BLaER1 treated with 17β-estradiol and CSF1 and Interleukin-3, amounts not matched to agents 10 nM and 100 nM (cell line): ENCODE data around the gene CUL4A.
A peak's percentile ranks its signal among the peaks of the same experiment; 100 is the strongest.
"Not testable (repeated sequence)": the region's sequence is repeated elsewhere in the genome, so short reads cannot be mapped to it uniquely, and the experiment has no call there.

Experiments used
- H3K27ac ChIP-seq, 11 experiments: shearing (Covaris generic); formaldehyde crosslinking; 2 replicates each; pipeline ENCODE4 v1.8.1; 2022
- H3K27me3 ChIP-seq, 11 experiments: shearing (Covaris generic); formaldehyde crosslinking; 2 replicates each; pipeline ENCODE4 v1.8.1; 2022
- H3K36me3 ChIP-seq, 11 experiments: shearing (Covaris generic); formaldehyde crosslinking; 2 replicates each; pipeline ENCODE4 v1.8.1; 2022
- H3K4me1 ChIP-seq, 10 experiments: shearing (Covaris generic); formaldehyde crosslinking; 2 replicates each; pipeline ENCODE4 v1.8.1; 2022
- H3K4me2 ChIP-seq, 11 experiments: shearing (Covaris generic); formaldehyde crosslinking; 2 replicates each; pipeline ENCODE4 v1.8.1; 2022
- H3K4me3 ChIP-seq, 10 experiments: shearing (Covaris generic); formaldehyde crosslinking; 2 replicates each; pipeline ENCODE4 v1.8.1; 2022
- H3K9ac ChIP-seq, 11 experiments: shearing (Covaris generic); formaldehyde crosslinking; 2 replicates each; pipeline ENCODE4 v1.8.1; 2022
- H3K9me3 ChIP-seq, 11 experiments: shearing (Covaris generic); formaldehyde crosslinking; replicated peaks in 1 of 11; 2 replicates each; pipeline ENCODE4 v1.8.1; 2022
- H4K20me1 ChIP-seq, 11 experiments: shearing (Covaris generic); formaldehyde crosslinking; 2 replicates each; pipeline ENCODE4 v1.8.1; 2022
- Cebpa-rat ChIP-seq, 11 experiments: shearing (Covaris generic); IDR thresholded peaks; 2 replicates each; pipeline ENCODE4 v1.8.1; 2022

The CUL4A gene

DNA sequence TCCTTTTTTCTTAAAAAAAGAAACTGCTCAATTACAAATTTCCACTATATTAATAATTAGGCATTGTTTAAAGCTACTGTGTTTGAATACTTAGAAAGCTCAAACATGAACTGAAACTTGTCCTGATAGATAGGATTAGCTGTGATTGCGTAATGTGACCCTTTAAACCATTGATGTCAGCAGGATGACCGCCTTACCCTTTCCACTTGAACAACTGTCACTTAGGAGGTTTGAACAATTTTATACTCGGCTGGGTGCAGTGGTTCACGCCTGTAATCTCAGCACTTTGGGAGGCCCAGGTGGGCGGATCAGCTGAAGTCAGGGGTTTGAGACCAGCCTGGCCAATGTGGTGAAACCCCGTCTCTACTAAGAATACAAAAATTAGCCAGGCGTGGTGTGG, 90.5 kb downstream of the CUL4A start:
- peak; percentile 64 to 97 (median 86); a peak in 21 of 22 replicates for TF ChIP-seq Cebpa-rat (IDR thresholded peaks at IDR 0.05)
- Histone ChIP-seq H4K20me1 (peaks cover 64 to 78% (median 70%) of the 10 kb centered on the region in 11 experiments), H3K4me1 (peaks cover 27 to 67% (median 44%) of the 10 kb centered on the region in 10 experiments), H3K36me3 (peaks cover 9 to 44% (median 26%) of the 10 kb centered on the region in 11 experiments; a peak in 21 of 22 replicates), H3K9ac (peak overlapping the region in 5 of 11 experiments; percentile 30 to 54 (median 31); a peak in 7 of 22 replicates), H3K27me3 (no peaks in the 10 kb centered on the region; a peak in 1 of 22 replicates), H3K27ac (peak overlapping the region in 3 of 11 experiments; percentile 18 to 31 (median 31); a peak in 3 of 22 replicates), H3K4me3 (peak overlapping the region in 3 of 10 experiments; percentile 23 to 86 (median 44); a peak in 7 of 20 replicates), H3K4me2 (peak overlapping the region in 10 of 11 experiments; percentile 38 to 98 (median 92); a peak in 20 of 22 replicates), H3K9me3 (peaks cover 0 to 4% (median 0%) of the 10 kb centered on the region in 11 experiments; a peak in 1 of 22 replicates)

DNA sequence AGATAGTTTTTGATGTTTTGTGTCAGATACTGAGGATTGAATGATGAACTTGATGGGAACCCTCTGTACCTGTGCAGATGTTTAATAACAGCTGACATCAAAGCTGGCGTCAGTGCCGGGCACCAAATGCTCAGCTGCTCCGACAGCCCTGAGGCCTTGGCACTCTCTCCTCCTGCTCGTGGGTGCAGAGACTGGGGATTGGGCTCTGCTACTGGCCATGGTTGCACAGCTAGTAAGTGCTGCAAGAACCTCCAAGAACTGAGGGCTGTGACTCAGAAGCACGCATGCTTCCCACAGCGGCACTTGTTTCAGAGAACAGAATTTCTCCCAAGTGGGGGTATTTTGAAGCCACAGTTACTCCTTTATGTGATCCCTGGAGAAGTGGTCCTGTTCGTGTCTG, 93.6 kb downstream of the CUL4A start:
- H4K20me1 ChIP-seq, result peaks cover 88 to 100% (median 97%) of the 10 kb centered on the region in 11 experiments

DNA sequence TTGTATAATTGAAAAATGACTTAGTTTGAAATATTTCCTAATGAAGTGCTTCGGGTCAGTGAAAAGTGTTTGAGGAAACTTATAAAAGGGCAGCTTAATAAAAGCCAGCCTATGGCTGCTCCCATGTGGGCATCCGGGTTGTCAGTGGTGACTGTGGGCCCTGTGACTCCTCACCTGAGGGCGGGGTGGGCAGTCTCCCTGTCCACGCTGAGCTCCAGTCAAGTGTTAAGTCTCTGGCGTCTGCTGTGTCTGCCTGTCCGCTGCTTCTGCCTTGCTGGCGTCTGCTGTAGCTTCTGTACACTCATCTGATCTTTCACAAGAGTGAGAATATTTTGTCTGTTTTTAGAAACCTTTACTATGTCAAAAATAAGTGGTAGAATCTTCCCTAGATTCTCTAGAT, 94.7 kb downstream of the CUL4A start:
- no peaks in the 10 kb centered on the region for H3K27me3 ChIP-seq
- H3K27ac ChIP-seq, result peak overlapping the region in 1 of 11 experiments; percentile 13; a peak in 1 of 22 replicates
- H3K4me3 ChIP-seq, result no peak overlapping the region
- H4K20me1 ChIP-seq, result peaks cover 86 to 100% (median 100%) of the 10 kb centered on the region in 11 experiments
- H3K9me3 ChIP-seq, result no peaks in the 10 kb centered on the region
- H3K9ac ChIP-seq, result peak overlapping the region in 3 of 11 experiments; percentile 13 to 64 (median 41); a peak in 2 of 22 replicates
- peaks cover 4 to 63% (median 20%) of the 10 kb centered on the region in 10 experiments; a peak in 19 of 20 replicates for H3K4me1 ChIP-seq
- peaks cover 36 to 81% (median 56%) of the 10 kb centered on the region in 11 experiments; a peak in 21 of 22 replicates for H3K36me3 ChIP-seq
- TF ChIP-seq Cebpa-rat (IDR thresholded peaks at IDR 0.05), result no peak
- H3K4me2 ChIP-seq, result peak overlapping the region in 1 of 11 experiments; percentile 31; a peak in 1 of 22 replicates

More for the DNA sequence above, 93.6 kb downstream of the CUL4A start:
- Histone ChIP-seq H3K27ac (no peak overlapping the region), H3K4me2 (peak overlapping the region in 1 of 11 experiments; percentile 48; a peak in 1 of 22 replicates), H3K9ac (peak overlapping the region in 5 of 11 experiments; percentile 3 to 41 (median 15); a peak in 2 of 22 replicates), H3K27me3 (no peaks in the 10 kb centered on the region), H3K9me3 (no peaks in the 10 kb centered on the region), H3K36me3 (peaks cover 29 to 75% (median 45%) of the 10 kb centered on the region in 11 experiments; a peak in 21 of 22 replicates), H3K4me1 (peaks cover 14 to 70% (median 31%) of the 10 kb centered on the region in 10 experiments), H3K4me3 (no peak overlapping the region)
- no peak for TF ChIP-seq Cebpa-rat (IDR thresholded peaks at IDR 0.05)

DNA sequence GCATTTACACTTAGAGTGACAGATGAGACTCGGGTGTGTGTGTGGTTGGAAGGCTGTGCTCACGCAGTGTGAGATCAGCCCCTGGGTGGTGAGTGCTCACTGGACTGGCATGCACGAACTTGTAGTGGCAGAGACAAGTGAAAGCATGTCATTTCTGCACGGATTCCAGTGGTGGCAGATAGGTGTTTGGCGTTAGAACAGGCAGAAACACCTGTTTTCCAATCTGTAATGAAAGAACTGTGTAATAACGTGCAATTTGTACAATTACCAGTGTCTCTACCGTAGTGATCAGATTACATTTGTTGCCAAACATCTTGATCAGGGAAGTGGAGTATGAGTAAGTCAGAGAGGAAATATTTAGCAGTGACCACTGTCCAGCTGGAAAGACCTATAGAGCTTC, 95.8 kb downstream of the CUL4A start:
- peaks cover 46 to 90% (median 65%) of the 10 kb centered on the region in 11 experiments for H3K36me3 ChIP-seq
- peaks cover 0 to 52% (median 9%) of the 10 kb centered on the region in 10 experiments; a peak in 18 of 20 replicates for H3K4me1 ChIP-seq
- H3K4me3 ChIP-seq, result no peak overlapping the region
- H3K27ac ChIP-seq, result no peak overlapping the region
- peak overlapping the region in 2 of 11 experiments; percentile 22 to 46; a peak in 2 of 22 replicates for H3K4me2 ChIP-seq
- H4K20me1 ChIP-seq, result peaks cover 80 to 100% (median 98%) of the 10 kb centered on the region in 11 experiments
- no peak for TF ChIP-seq Cebpa-rat (IDR thresholded peaks at IDR 0.05)
- no peaks in the 10 kb centered on the region for H3K9me3 ChIP-seq
- H3K9ac ChIP-seq, result peak overlapping the region in 2 of 11 experiments; percentile 5 to 21; a peak in 2 of 22 replicates
- no peaks in the 10 kb centered on the region for H3K27me3 ChIP-seq

DNA sequence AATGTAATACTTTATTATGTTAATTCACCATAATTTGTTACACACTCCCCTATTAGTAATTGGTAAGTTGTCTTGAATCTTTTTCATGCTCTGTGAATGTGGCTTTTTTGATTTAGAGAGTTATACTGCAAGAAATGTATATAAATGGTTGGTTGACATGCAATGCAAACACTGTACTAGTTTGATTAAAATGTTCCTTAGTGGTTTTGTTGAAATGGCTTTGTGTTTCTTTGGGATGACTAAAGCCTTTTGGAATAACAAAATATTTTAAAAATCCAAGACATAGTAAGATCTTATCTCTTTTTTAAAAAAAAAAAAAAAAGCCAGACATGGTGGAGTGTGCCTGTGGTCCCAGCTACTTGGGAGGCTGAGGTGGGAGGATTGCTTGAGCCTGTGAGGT, 98.1 kb downstream of the CUL4A start:
- H3K4me2 ChIP-seq, result no peak overlapping the region
- peaks cover 0 to 32% (median 0%) of the 10 kb centered on the region in 10 experiments; a peak in 6 of 20 replicates for H3K4me1 ChIP-seq
- H3K4me3 ChIP-seq, result no peak overlapping the region
- H3K9me3 ChIP-seq, result no peaks in the 10 kb centered on the region
- no peaks in the 10 kb centered on the region for H3K27me3 ChIP-seq
- peaks cover 60 to 100% (median 96%) of the 10 kb centered on the region in 11 experiments for H4K20me1 ChIP-seq
- no peak overlapping the region for H3K27ac ChIP-seq
- H3K36me3 ChIP-seq, result peaks cover 60 to 100% (median 82%) of the 10 kb centered on the region in 11 experiments
- no peak for TF ChIP-seq Cebpa-rat (IDR thresholded peaks at IDR 0.05)
- no peak overlapping the region for H3K9ac ChIP-seq

DNA sequence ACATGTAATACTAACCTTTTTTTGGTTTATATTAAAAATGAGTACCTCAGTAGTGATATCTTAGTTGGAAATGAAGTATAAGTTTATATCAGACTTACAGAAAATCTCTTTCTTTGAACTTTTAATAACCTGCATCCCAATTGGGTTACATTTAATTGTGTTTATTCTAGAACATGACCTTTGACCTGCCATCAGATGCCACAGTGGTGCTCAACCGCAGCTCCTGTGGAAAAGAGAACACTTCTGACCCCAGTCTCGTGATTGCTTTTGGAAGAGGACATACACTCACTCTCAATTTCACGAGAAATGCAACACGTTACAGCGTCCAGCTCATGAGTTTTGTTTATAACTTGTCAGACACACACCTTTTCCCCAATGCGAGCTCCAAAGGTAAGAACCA, 100.1 kb downstream of the CUL4A start:
- Histone ChIP-seq H3K27ac (no peak overlapping the region), H3K4me1 (peaks cover 0 to 12% (median 0%) of the 10 kb centered on the region in 10 experiments; a peak in 3 of 20 replicates), H3K9me3 (no peaks in the 10 kb centered on the region), H4K20me1 (peaks cover 50 to 99% (median 95%) of the 10 kb centered on the region in 11 experiments), H3K27me3 (no peaks in the 10 kb centered on the region), H3K36me3 (peaks cover 61 to 98% (median 84%) of the 10 kb centered on the region in 11 experiments), H3K4me2 (no peak overlapping the region), H3K4me3 (no peak overlapping the region), H3K9ac (no peak overlapping the region)
- TF ChIP-seq Cebpa-rat (IDR thresholded peaks at IDR 0.05), result no peak

DNA sequence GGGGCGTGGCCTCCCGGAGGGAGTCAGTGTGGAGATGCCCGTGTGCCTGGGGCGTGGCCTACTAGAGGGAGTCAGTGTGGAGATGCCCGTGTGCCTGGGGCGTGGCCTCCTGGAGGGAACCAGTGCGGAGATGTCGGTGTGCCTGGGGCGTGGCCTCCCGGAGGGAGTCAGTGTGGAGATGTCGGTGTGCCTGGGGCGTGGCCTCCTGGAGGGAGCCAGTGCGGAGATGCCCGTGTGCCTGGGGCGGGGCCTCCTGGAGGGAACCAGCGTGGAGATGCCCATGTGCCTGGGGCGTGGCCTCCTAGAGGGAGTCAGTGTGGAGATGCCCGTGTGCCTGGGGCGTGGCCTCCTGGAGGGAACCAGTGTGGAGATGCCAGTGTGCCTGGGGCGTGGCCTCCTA, 104.7 kb downstream of the CUL4A start:
- not testable (repeated sequence) for H3K27me3 ChIP-seq, H3K9me3 ChIP-seq, H3K9ac ChIP-seq, H3K4me3 ChIP-seq, H3K27ac ChIP-seq, H3K4me1 ChIP-seq, H3K4me2 ChIP-seq
- H4K20me1 ChIP-seq, result peaks cover 44 to 98% (median 95%) of the 10 kb centered on the region in 11 experiments
- peaks cover 68 to 97% (median 83%) of the 10 kb centered on the region in 11 experiments for H3K36me3 ChIP-seq

DNA sequence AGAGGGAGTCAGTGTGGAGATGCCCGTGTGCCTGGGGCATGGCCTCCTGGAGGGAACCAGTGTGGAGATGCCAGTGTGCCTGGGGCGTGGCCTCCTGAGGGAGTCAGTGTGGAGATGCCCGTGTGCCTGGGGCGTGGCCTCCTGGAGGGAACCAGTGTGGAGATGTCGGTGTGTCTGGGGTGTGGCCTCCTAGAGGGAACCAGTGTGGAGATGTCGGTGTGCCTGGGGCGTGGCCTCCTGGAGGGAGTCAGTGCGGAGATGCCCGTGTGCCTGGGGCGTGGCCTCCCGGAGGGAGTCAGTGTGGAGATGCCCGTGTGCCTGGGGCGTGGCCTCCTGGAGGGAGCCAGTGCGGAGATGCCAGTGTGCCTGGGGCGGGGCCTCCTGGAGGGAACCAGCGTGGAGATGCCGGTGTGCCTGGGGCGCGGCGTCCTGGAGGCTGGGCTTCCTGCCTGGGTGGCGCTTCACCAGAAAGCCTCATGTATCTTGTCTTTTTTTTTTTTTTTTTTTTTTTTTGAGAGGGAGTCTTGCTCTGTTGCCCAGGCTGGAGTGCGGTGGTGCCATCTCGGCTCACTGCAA, 105.6 kb downstream of the CUL4A start:
- not testable (repeated sequence) for H3K4me1 ChIP-seq, H3K4me3 ChIP-seq, H3K27ac ChIP-seq, H3K9ac ChIP-seq, H3K27me3 ChIP-seq, H3K9me3 ChIP-seq, H3K4me2 ChIP-seq
- peaks cover 40 to 98% (median 95%) of the 10 kb centered on the region in 11 experiments for H4K20me1 ChIP-seq
- peaks cover 68 to 97% (median 83%) of the 10 kb centered on the region in 11 experiments for H3K36me3 ChIP-seq

DNA sequence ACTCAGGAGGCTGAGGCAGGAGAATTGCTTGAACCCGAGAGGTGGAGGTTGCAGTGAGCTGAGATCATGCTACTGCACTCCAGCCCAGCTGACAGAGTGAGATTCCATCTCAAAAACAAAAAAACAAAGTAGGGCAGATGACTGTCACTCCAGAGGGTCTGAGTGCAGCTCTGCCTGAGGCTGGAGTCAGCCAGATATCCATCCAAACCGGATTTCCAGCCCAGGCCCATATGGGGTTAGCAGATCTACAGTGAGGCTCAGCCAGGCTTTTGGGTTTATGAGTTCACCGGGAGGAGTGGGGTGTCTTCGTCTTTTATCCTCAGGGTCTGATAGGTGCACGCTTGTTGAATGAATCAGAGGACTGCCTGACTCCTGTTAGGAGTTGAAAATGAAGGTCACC, 106.6 kb downstream of the CUL4A start:
- H4K20me1 ChIP-seq, result peaks cover 40 to 100% (median 98%) of the 10 kb centered on the region in 11 experiments
- no peak overlapping the region for H3K27ac ChIP-seq
- TF ChIP-seq Cebpa-rat (IDR thresholded peaks at IDR 0.05), result no peak

More for the DNA sequence above, 106.6 kb downstream of the CUL4A start:
- Histone ChIP-seq H3K9me3 (no peaks in the 10 kb centered on the region), H3K4me1 (peaks cover 0 to 5% (median 0%) of the 10 kb centered on the region in 10 experiments; a peak in 1 of 20 replicates), H3K9ac (no peak overlapping the region), H3K36me3 (peaks cover 72 to 97% (median 83%) of the 10 kb centered on the region in 11 experiments), H3K4me2 (no peak overlapping the region), H3K27me3 (no peaks in the 10 kb centered on the region), H3K4me3 (no peak overlapping the region)
